ENCODE measurements around the gene ZNF831.

The ZNF831 gene

DNA sequence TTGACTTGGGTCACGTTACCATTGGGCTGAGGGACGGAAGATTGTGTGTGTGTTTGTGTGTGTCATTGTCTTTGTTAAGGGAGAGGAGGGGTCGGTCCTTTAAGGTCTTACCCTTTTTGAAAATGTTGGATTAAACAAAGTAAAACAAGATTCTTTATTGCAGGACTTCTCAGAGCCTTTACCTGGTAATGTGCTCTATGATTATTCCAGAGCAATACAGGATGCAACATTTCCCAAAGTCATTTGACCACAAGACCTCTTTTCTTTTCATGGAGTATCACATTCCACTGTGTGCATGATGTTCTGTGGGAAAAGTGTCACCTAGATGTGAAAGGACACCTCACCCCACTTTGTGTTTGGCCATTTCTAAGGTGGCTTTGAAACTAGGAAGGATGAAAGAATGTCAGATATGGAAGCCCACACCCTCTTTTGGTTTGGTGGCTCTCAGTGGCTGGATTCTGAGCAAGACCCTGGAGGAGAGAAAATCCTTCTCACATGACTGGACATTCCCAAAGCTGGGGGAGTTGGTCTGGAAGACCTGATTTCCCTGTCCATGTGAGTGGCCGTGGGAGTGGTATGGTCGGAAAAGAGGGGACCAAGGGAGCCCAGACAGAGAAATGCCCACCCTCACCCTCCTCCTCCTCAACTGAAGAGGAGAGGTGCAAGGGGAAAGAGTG, 18.2 kb upstream of the ZNF831 start:
- H4K8ac ChIP-seq (ENCODE audit: low read depth, low read length), result no peak overlapping the region
- H2AFZ ChIP-seq (ENCODE audit: low read length), result no peak overlapping the region
- no peaks in the 10 kb centered on the region for H3K27me3 ChIP-seq (ENCODE audit: control insufficient read depth in 3 of 3, insufficient read depth in 3 of 3, low read depth in 1 of 3, low read length in 3 of 3)
- H2BK5ac ChIP-seq (ENCODE audit: low read length), result no peak overlapping the region
- H3K79me1 ChIP-seq (ENCODE audit: low read depth, low read length), result no peaks in the 10 kb centered on the region
- H3K27ac ChIP-seq (replicated peaks; ENCODE audit: low read length), result no peak overlapping the region
- H2BK12ac ChIP-seq (ENCODE audit: low read length), result no peak overlapping the region
- H3K4me1 ChIP-seq (ENCODE audit: control insufficient read depth in 2 of 2, insufficient read depth in 1 of 2, low read depth in 1 of 2, low read length in 2 of 2), result no peaks in the 10 kb centered on the region
- no peak overlapping the region for H2BK120ac ChIP-seq (ENCODE audit: low read depth, low read length)
- no peak overlapping the region for H3K9ac ChIP-seq (ENCODE audit: low read depth, low read length, poor library complexity)
- WGBS, 2 donors (ENCODE audit: extremely low coverage in 2 of 2, insufficient read length in 2 of 2, insufficient replicate concordance in 1 of 2), result no CpG with 5 or more reads among the region's 5 CpGs
- H3K23ac ChIP-seq (ENCODE audit: low read depth, low read length, poor library complexity), result no peak overlapping the region
- H2AK5ac ChIP-seq (ENCODE audit: low read depth, low read length), result no peak overlapping the region
- no peak overlapping the region for H2BK15ac ChIP-seq (ENCODE audit: low read length)
- no peaks in the 10 kb centered on the region for H3K36me3 ChIP-seq (replicated peaks in 1 of 2; ENCODE audit: control insufficient read depth in 2 of 2, insufficient read depth in 2 of 2, low read length in 2 of 2)
- H3K4me3 ChIP-seq (ENCODE audit: low read length in 2 of 2), result no peak overlapping the region
- H3K4me2 ChIP-seq (ENCODE audit: insufficient read depth, low read length, poor library complexity, severe bottlenecking), result no peak overlapping the region
- H3K4ac ChIP-seq (ENCODE audit: low read length), result no peak overlapping the region
- H3K14ac ChIP-seq (ENCODE audit: low read length), result no peak overlapping the region
- no peak for DNase-seq (ENCODE audit: low spot score)
- peaks cover 3 to 4% of the 10 kb centered on the region in 2 donors for H3K9me3 ChIP-seq (replicated peaks in 1 of 2; ENCODE audit: control insufficient read depth in 2 of 2, insufficient read depth in 1 of 2, low read depth in 1 of 2, low read length in 2 of 2)
- H4K91ac ChIP-seq (ENCODE audit: low read depth, low read length, poor library complexity), result no peak overlapping the region
- H3K18ac ChIP-seq (ENCODE audit: low read length), result no peak overlapping the region

DNA sequence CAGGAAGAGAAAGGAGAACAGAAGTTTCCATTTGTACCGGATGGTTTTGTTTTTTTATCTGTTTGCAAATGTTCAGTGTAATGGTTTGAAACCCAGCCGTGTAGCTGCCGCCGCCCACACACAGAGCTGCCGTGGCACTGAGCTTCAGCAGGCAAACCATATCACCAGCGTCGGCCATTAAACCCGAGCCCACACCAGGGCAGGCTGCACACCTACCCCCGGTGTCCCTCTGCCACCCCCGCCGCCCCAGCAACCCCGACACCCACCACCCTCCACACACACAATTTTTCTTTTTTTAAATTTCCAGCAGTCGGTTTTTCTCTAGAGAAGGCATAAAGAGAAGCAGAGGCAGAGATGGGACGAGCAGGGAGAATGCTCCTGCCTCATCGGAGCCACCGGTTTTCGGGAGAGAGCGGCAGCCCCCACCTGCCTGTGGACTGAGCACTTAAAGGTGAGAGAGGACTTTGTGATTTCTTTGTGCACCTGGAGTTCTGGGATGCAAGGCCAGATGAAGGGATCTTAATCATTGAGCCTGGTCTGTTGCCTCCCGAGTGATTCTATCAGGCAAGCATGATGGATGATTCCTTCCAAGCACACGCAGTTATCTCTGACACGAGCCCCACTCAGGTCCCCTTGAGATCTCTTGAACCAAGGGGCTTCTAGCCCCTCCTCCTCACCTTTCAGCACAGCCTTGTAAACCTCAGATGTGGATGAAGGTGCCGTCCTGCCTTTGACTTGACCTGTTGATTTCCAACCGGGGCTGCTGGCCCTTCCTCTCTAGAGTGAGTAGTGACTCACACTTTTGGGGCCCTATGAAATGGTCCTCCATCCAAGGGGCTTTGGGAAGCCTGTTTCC, 17.5 kb upstream of the ZNF831 start:
- H3K27me3 ChIP-seq (ENCODE audit: control insufficient read depth in 3 of 3, insufficient read depth in 3 of 3, low read depth in 1 of 3, low read length in 3 of 3), result no peaks in the 10 kb centered on the region
- no peak overlapping the region for H2BK12ac ChIP-seq (ENCODE audit: low read length)
- no peak overlapping the region for H3K18ac ChIP-seq (ENCODE audit: low read length)
- no peak overlapping the region for H4K91ac ChIP-seq (ENCODE audit: low read depth, low read length, poor library complexity)
- WGBS, 2 donors (ENCODE audit: extremely low coverage in 2 of 2, insufficient read length in 2 of 2, insufficient replicate concordance in 1 of 2), result 100% methylated on average over 2 of the region's 23 CpGs; no CpG with 5 or more reads in 1 of the 2 donors
- H3K23ac ChIP-seq (ENCODE audit: low read depth, low read length, poor library complexity), result no peak overlapping the region
- H3K4me3 ChIP-seq (ENCODE audit: low read length in 2 of 2), result no peak overlapping the region
- H3K4me1 ChIP-seq (ENCODE audit: control insufficient read depth in 2 of 2, insufficient read depth in 1 of 2, low read depth in 1 of 2, low read length in 2 of 2), result no peaks in the 10 kb centered on the region
- H3K9ac ChIP-seq (ENCODE audit: low read depth, low read length, poor library complexity), result no peak overlapping the region
- H2AK5ac ChIP-seq (ENCODE audit: low read depth, low read length), result no peak overlapping the region
- no peak overlapping the region for H3K4me2 ChIP-seq (ENCODE audit: insufficient read depth, low read length, poor library complexity, severe bottlenecking)
- no peak for DNase-seq (ENCODE audit: low spot score)
- peaks cover 3 to 4% of the 10 kb centered on the region in 2 donors for H3K9me3 ChIP-seq (replicated peaks in 1 of 2; ENCODE audit: control insufficient read depth in 2 of 2, insufficient read depth in 1 of 2, low read depth in 1 of 2, low read length in 2 of 2)
- H3K79me1 ChIP-seq (ENCODE audit: low read depth, low read length), result no peaks in the 10 kb centered on the region
- H2AFZ ChIP-seq (ENCODE audit: low read length), result no peak overlapping the region
- no peak overlapping the region for H3K27ac ChIP-seq (replicated peaks; ENCODE audit: low read length)
- H4K8ac ChIP-seq (ENCODE audit: low read depth, low read length), result no peak overlapping the region
- no peak overlapping the region for H2BK15ac ChIP-seq (ENCODE audit: low read length)
- no peak overlapping the region for H3K14ac ChIP-seq (ENCODE audit: low read length)
- no peaks in the 10 kb centered on the region for H3K36me3 ChIP-seq (replicated peaks in 1 of 2; ENCODE audit: control insufficient read depth in 2 of 2, insufficient read depth in 2 of 2, low read length in 2 of 2)
- no peak overlapping the region for H3K4ac ChIP-seq (ENCODE audit: low read length)
- H2BK120ac ChIP-seq (ENCODE audit: low read depth, low read length), result no peak overlapping the region
- H2BK5ac ChIP-seq (ENCODE audit: low read length), result no peak overlapping the region

DNA sequence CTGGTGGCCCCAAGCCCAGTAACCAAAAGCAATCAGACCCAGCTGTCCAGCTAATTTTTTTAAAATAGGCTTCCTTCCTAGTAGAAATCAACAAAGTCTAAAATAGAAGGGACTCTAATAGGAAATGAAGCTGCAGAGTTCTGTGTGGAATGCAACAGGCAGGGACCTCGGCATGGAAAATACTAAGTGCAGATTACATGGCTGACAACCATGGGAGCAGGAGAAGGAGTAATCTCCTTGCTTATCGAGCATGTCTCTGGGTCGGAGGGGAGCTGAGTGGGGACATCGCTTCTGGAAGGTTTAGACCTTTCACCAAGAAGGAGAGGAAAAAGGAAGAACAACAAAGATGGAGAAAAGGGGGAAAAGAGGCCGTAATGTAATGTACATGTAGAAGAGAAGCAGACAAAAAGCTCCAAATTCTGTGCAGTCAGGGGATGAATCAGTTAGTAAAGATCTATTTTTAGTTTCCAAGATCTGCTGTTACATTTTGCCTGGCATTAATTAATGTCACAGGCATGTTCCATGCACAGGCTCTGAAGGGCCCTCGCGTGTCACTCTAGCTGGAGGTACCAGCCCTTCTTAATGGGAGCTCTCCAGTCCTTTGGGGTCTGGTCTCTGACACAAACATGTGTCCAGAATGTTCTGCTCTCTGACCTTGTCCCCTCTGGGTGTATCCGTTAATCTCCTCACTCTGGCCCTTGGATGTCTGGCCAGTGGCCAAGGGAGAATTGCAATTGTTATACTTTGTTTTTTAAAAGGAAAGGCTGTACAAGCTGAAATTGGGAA, 16.6 kb upstream of the ZNF831 start:
- no peak overlapping the region for H3K27ac ChIP-seq (replicated peaks; ENCODE audit: low read length)
- WGBS, 2 donors (ENCODE audit: extremely low coverage in 2 of 2, insufficient read length in 2 of 2, insufficient replicate concordance in 1 of 2), result no CpG with 5 or more reads among the region's 8 CpGs
- no peak overlapping the region for H4K8ac ChIP-seq (ENCODE audit: low read depth, low read length)

DNA sequence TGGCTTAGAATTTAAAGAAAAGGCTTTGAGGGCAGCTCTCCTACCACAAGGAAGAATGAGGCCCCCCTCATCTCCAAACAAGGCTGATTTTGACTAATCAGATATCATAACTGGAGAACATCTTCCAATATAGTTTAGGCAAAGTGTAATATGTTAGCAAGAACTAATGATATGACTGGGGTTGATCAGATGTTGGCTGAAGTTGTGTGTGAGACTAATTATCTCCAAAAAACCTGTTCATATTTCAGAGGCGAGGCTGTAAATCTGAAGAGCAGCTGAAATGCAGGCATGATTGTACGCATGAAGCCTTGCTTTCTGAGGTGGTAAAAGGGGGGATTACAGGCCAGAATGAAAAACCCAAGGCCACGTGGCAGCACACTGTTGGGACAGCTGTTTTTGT, 16.0 kb upstream of the ZNF831 start:
- H2BK12ac ChIP-seq (ENCODE audit: low read length), result no peak overlapping the region
- H3K4me1 ChIP-seq (ENCODE audit: control insufficient read depth in 2 of 2, insufficient read depth in 1 of 2, low read depth in 1 of 2, low read length in 2 of 2), result no peaks in the 10 kb centered on the region
- no CpG with 5 or more reads among the region's 3 CpGs for WGBS, 2 donors (ENCODE audit: extremely low coverage in 2 of 2, insufficient read length in 2 of 2, insufficient replicate concordance in 1 of 2)

More for the DNA sequence above, 16.6 kb upstream of the ZNF831 start:
- no peak overlapping the region for H2BK120ac ChIP-seq (ENCODE audit: low read depth, low read length)
- H3K23ac ChIP-seq (ENCODE audit: low read depth, low read length, poor library complexity), result no peak overlapping the region
- no peak overlapping the region for H3K4me3 ChIP-seq (ENCODE audit: low read length in 2 of 2)
- H3K36me3 ChIP-seq (replicated peaks in 1 of 2; ENCODE audit: control insufficient read depth in 2 of 2, insufficient read depth in 2 of 2, low read length in 2 of 2), result no peaks in the 10 kb centered on the region
- H2AFZ ChIP-seq (ENCODE audit: low read length), result no peak overlapping the region
- H3K4me1 ChIP-seq (ENCODE audit: control insufficient read depth in 2 of 2, insufficient read depth in 1 of 2, low read depth in 1 of 2, low read length in 2 of 2), result no peaks in the 10 kb centered on the region
- no peak overlapping the region for H2BK5ac ChIP-seq (ENCODE audit: low read length)
- no peak overlapping the region for H2BK15ac ChIP-seq (ENCODE audit: low read length)
- no peak overlapping the region for H3K14ac ChIP-seq (ENCODE audit: low read length)
- H2BK12ac ChIP-seq (ENCODE audit: low read length), result no peak overlapping the region
- no peak overlapping the region for H3K18ac ChIP-seq (ENCODE audit: low read length)
- H3K79me1 ChIP-seq (ENCODE audit: low read depth, low read length), result no peaks in the 10 kb centered on the region
- H3K27me3 ChIP-seq (ENCODE audit: control insufficient read depth in 3 of 3, insufficient read depth in 3 of 3, low read depth in 1 of 3, low read length in 3 of 3), result no peaks in the 10 kb centered on the region
- no peak overlapping the region for H3K4me2 ChIP-seq (ENCODE audit: insufficient read depth, low read length, poor library complexity, severe bottlenecking)
- DNase-seq (ENCODE audit: low spot score), result no peak
- peaks cover under 1 to 2% of the 10 kb centered on the region in 2 donors for H3K9me3 ChIP-seq (replicated peaks in 1 of 2; ENCODE audit: control insufficient read depth in 2 of 2, insufficient read depth in 1 of 2, low read depth in 1 of 2, low read length in 2 of 2)
- H4K91ac ChIP-seq (ENCODE audit: low read depth, low read length, poor library complexity), result no peak overlapping the region
- no peak overlapping the region for H2AK5ac ChIP-seq (ENCODE audit: low read depth, low read length)
- no peak overlapping the region for H3K4ac ChIP-seq (ENCODE audit: low read length)
- no peak overlapping the region for H3K9ac ChIP-seq (ENCODE audit: low read depth, low read length, poor library complexity)

More for the DNA sequence above, 16.0 kb upstream of the ZNF831 start:
- Histone ChIP-seq H2BK15ac (ENCODE audit: low read length) (no peak overlapping the region), H3K4ac (ENCODE audit: low read length) (no peak overlapping the region), H2AK5ac (ENCODE audit: low read depth, low read length) (no peak overlapping the region), H2AFZ (ENCODE audit: low read length) (no peak overlapping the region), H3K27me3 (ENCODE audit: control insufficient read depth in 3 of 3, insufficient read depth in 3 of 3, low read depth in 1 of 3, low read length in 3 of 3) (no peaks in the 10 kb centered on the region), H3K4me3 (ENCODE audit: low read length in 2 of 2) (no peak overlapping the region), H3K18ac (ENCODE audit: low read length) (no peak overlapping the region), H3K79me1 (ENCODE audit: low read depth, low read length) (no peaks in the 10 kb centered on the region), H3K14ac (ENCODE audit: low read length) (no peak overlapping the region), H4K91ac (ENCODE audit: low read depth, low read length, poor library complexity) (no peak overlapping the region), H3K9me3 (replicated peaks in 1 of 2; ENCODE audit: control insufficient read depth in 2 of 2, insufficient read depth in 1 of 2, low read depth in 1 of 2, low read length in 2 of 2) (peaks cover 0 to 2% of the 10 kb centered on the region in 2 donors), H3K9ac (ENCODE audit: low read depth, low read length, poor library complexity) (no peak overlapping the region), H2BK5ac (ENCODE audit: low read length) (no peak overlapping the region), H3K36me3 (replicated peaks in 1 of 2; ENCODE audit: control insufficient read depth in 2 of 2, insufficient read depth in 2 of 2, low read length in 2 of 2) (no peaks in the 10 kb centered on the region), H4K8ac (ENCODE audit: low read depth, low read length) (no peak overlapping the region), H3K23ac (ENCODE audit: low read depth, low read length, poor library complexity) (no peak overlapping the region), H2BK120ac (ENCODE audit: low read depth, low read length) (no peak overlapping the region), H3K4me2 (ENCODE audit: insufficient read depth, low read length, poor library complexity, severe bottlenecking) (no peak overlapping the region), H3K27ac (replicated peaks; ENCODE audit: low read length) (no peak overlapping the region)
- DNase-seq (ENCODE audit: low spot score), result no peak
